Measurements from ENCODE around the gene FMN1.

Gene FMN1

DNA sequence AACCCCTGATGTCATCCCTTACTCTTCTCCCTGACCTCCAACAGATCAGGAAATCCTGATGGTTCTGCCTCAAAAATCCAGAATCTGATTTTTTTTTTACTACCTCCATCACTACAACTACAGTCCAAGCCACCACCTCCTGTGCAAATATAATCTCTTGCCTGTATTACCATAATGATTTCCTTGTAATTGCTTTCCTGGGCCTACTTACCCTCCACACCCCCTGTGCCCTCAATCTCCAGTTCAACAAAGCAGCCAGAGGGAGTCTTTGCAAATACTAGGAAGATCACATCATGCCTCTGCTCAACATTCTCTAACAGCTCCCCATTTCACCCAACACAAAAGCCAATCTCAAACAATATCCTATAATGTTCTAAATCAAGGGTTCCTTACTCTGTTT is 159.9 kb downstream of the FMN1 start:
- ChIA-PET POLR2A (ENCODE audit: low non-redundant PET) (no interaction called here), CTCF (no interaction called here)
- DNase-seq (ENCODE audit: low spot score), result no peak
- H3K27ac ChIP-seq, result no peak overlapping the region
- no peak for TF ChIP-seq CTCF (conservative IDR thresholded peaks at IDR 0.05; ENCODE audit: low read depth)

DNA sequence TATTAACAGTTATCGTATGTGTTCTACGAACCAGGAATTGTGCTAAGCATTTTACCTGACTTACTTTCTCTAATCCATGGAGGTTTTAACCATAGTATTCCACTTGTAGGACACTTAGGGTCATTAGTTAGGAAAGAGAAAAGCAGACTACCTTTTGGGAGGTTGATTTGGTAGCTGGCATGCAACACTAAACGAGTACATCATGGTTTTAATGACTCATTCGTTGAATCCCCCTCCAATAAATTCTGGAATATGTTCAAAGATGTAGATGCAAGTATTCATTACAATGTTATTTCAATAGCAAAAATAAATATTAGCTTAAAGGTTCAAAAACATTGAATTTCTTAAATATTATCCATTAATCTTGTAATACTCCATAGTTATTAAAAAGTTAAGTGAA is 162.5 kb downstream of the FMN1 start:
- no peak for DNase-seq (ENCODE audit: low spot score)
- TF ChIP-seq CTCF (conservative IDR thresholded peaks at IDR 0.05; ENCODE audit: low read depth), result no peak
- ChIA-PET POLR2A (ENCODE audit: low non-redundant PET) (no interaction called here), CTCF (no interaction called here)
- H3K27ac ChIP-seq, result no peak overlapping the region

DNA sequence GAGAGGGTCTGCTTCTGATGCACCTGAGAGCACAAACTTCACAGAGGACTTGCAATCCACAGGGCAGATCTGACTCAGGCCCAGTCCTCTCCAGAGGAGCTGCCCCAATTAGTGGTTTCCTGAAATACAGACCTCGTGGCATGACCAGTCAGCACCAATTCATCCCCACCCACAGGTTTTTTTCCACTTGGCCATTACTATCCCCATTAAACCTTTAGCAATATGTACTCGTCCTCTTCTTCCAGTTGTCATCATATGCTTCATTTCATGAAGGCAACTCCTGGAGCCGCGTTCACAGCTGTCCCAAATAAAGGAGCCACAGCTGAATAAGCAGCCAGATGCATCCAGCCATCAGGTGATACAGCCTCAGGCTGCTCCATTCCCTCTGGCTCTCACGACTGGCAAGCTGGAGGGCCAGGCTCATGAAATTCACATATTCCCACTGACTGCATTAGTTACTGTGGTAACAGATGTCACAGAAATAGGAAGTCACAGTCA is 163.1 kb downstream of the FMN1 start:
- POLR2A ChIA-PET (ENCODE audit: low non-redundant PET), result no interaction called here
- no peak for DNase-seq (ENCODE audit: low spot score)
- CTCF ChIA-PET, result no interaction called here
- H3K27ac ChIP-seq, result no peak overlapping the region
- no peak for TF ChIP-seq CTCF (conservative IDR thresholded peaks at IDR 0.05; ENCODE audit: low read depth)

DNA sequence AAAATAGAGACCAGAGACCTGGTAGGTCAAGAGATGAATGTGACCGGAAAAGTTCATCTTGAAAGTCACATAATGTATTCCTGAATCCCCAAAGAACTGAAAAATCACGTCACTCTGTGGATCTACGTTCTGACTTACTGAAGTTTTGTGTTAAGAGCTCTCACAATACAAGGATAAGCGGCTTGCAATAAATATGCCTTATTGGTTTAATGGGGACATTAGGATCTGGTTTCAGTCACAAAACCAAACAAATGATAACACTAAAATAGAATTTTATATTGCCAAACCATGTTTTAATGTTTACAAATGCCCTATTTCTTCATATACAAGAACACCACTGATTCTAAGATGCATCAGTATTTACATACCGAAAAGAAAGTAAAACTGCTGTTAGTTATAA is 164.2 kb downstream of the FMN1 start:
- CTCF ChIA-PET, result no interaction called here
- DNase-seq (ENCODE audit: low spot score), result no peak
- TF ChIP-seq CTCF (conservative IDR thresholded peaks at IDR 0.05; ENCODE audit: low read depth), result no peak
- no peak overlapping the region for H3K27ac ChIP-seq
- POLR2A ChIA-PET (ENCODE audit: low non-redundant PET), result no interaction called here

DNA sequence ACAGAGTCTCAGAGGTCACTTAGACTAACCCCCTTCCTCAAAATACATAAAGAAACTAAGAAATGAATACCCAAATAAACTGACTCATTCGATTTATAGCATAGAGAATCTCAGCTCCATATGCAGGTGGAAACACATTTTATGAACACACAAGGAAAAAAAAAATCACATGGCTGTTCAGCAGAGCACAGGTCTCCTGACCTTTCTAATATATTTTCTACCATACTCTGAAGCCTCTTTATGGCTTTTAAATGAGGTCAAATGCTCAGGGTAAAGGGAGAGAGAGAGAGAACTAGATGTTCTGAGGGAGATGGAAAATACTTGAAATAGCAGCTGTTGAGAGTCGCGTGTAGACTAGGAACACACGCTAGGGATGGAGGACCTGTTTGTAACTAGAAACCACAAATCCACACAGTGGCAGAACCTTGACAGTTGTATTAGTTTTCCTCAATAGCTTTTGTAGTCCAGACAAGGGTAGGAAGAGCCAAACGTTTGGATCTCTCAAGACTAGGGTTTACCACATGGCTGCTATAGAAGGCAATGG is 165.3 kb downstream of the FMN1 start:
- no peak for TF ChIP-seq CTCF (conservative IDR thresholded peaks at IDR 0.05; ENCODE audit: low read depth)
- CTCF ChIA-PET, result interaction anchor here (0.6 to 0.8 kb wide), 2 partner anchors 10 to 32 kb away, joined by 3 read pairs; no protein-coding TSS in a partner anchor
- no peak overlapping the region for H3K27ac ChIP-seq
- POLR2A ChIA-PET (ENCODE audit: low non-redundant PET), result no interaction called here
- DNase-seq (ENCODE audit: low spot score), result no peak

- ChIA-PET CTCF (interaction anchor here (0.8 kb wide), 1 partner anchor 32 kb away, joined by 3 read pairs; no protein-coding TSS in a partner anchor), POLR2A (ENCODE audit: low non-redundant PET) (no interaction called here)
- no peak overlapping the region for H3K27ac ChIP-seq
- no peak for DNase-seq (ENCODE audit: low spot score)
- no peak for TF ChIP-seq CTCF (conservative IDR thresholded peaks at IDR 0.05; ENCODE audit: low read depth)
Measured at GRCh38 chr15:33028495-33028894, 166.0 kb downstream of the FMN1 start.
